ENCODE results near the gene AK1.

Gene AK1

GRCh38 chr9:127899128-127899943, 21.9 kb upstream of the AK1 start, which contains the start of gene ST6GALNAC6:
Gene ST6GALNAC6 (minus strand): TSS chr9:127899603. CDS start chr9:127897981, 1,622 bp downstream.
- Mint-ChIP-seq H3K4me3 (peak within 1 kb of the TSS; percentile 89), H3K27ac (peak within 1 kb of the TSS; percentile 88), H3K4me1 (ENCODE audit: low read depth) (peaks cover 40% of the 10 kb centered on the region), H3K9me3 (ENCODE audit: low read depth) (peaks cover 6% of the 10 kb centered on the region), H3K27me3 (no peaks in the 10 kb centered on the region), H3K36me3 (peaks cover 15% of the 10 kb centered on the region)

DNA sequence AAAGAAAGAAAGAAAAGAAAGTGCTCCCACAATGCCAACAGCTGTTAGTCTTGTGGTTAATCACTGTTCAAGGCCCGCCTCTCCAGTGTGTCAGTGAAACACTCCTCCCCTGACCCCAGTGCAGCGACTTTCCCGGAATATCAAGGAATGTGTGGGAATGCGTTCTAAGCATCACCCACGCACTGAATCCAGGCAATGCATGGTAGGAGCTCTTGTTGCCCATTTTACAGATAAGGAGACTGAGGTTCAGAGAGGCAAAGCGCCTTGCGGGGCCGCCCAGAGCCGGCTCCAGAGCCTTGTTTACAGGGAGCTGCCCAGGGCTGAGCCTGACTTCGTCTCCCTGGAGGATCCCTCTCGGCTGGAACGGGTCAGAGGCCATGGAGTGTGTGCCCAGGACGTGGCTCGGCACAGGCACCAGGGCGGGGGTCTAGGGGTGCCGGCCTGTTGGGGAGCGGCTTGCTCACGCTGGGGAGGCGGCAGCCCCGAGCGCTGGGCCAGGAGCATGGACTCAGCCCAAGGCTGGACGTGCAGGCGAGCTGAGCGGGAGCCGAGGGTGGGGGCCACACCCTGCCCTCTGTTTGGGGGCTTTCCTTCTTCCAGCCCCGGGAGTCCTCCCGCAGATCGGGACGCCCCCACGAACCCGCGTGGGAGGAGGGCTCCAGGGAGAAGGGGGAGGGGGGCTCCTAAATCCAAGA, 21.1 kb upstream of the AK1 start:
- Mint-ChIP-seq H3K4me3 (peak overlapping the region; percentile 88), H3K27ac (peak overlapping the region; percentile 88), H3K4me1 (ENCODE audit: low read depth) (peaks cover 33% of the 10 kb centered on the region), H3K9me3 (ENCODE audit: low read depth) (peaks cover 6% of the 10 kb centered on the region), H3K36me3 (peaks cover 22% of the 10 kb centered on the region), H3K27me3 (no peaks in the 10 kb centered on the region)

DNA sequence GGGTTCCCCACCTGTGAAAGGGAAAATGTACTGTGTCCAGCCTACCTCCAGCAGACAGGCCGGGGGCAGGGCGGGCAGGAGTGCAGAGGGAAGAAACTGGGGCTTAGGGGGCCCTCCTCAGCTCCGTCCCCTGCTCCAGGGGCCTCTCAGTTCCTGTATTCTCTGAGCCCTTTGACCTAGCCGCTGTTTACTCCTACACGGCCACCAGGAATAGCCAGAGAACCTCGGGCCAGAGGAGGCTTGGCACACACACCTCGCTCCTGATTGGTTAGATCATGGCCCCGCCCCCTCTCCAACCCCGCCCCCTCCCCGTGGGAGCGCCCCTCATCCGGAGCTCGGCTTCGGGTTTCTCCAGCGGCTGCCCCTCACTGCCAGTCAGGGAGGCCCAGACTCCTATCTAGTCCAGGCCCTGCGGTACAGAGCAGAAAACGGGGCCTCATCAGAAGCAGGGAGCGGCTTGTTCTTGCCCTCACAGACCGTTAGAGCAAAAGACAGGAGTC, 19.8 kb upstream of the AK1 start:
- peaks cover 6% of the 10 kb centered on the region for H3K9me3 Mint-ChIP-seq (ENCODE audit: low read depth)

DNA sequence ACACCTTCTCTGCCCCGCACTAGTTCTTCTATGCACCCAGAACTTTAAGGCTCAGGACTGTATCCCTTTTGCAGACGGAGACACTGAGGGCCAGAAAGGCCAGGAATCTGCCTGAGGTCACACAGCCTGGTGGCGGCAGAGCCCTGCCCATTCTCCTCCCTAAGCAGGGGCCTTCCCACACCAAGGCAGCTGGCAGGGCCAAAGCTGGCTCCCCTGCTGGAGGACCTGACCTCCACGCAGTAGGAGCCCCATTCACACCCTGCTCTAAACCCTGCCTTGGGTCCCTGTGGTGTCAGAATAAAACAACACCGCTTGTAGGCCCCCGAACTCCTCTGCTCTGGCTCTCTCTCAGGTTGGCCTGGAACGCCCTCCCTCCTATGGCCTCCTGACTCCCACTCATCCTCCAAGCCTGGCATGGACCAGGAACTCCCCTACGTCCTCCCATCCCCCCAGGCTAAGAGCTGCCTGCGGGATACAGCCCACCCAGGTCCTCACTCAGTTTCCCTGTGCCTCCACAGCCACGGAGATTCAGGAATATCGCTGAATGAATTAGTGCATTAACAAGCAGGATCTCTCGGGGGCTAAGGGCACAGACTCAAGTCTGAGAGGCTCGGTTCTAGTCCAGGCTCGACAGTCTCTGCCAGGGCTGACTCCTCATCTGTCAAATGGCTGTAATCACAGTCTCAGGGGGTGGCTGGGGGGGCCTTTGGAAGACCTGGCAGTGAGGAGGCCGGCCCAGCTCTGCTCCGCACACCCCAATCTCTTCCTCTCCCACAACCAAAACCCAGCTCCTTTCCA, 19.1 kb upstream of the AK1 start:
- H3K27ac Mint-ChIP-seq: no peak overlapping the region
- no peak overlapping the region for H3K4me3 Mint-ChIP-seq
- peaks cover 6% of the 10 kb centered on the region for H3K9me3 Mint-ChIP-seq (ENCODE audit: low read depth)
- peaks cover 21% of the 10 kb centered on the region for H3K4me1 Mint-ChIP-seq (ENCODE audit: low read depth)
- H3K36me3 Mint-ChIP-seq: peaks cover 33% of the 10 kb centered on the region
- no peaks in the 10 kb centered on the region for H3K27me3 Mint-ChIP-seq

More for the DNA sequence above, 19.8 kb upstream of the AK1 start:
- Mint-ChIP-seq H3K27ac (no peak overlapping the region), H3K4me3 (peak overlapping the region; percentile 88), H3K27me3 (no peaks in the 10 kb centered on the region), H3K4me1 (ENCODE audit: low read depth) (peaks cover 26% of the 10 kb centered on the region), H3K36me3 (peaks cover 33% of the 10 kb centered on the region)

DNA sequence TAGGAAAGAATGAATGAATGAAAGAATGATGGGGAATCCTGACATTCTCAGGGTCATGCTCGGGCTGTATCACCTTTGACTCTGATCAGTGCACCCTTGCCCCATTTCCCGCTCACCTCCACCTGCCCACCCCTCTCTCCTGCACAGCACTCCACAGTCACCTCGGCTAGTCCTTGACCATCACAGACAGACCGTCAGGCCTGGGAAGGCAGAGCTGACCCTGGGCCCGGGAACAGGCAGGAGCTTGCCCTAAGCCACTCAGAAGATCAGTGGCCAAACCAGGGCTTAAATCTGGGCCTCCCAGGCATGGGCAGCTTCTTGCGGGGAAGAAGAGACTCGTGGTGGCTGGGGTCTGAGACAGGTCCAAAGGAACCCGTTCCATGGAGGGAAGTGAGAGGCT, 18.3 kb upstream of the AK1 start:
- Mint-ChIP-seq H3K4me3 (peak overlapping the region; percentile 49), H3K9me3 (ENCODE audit: low read depth) (peaks cover 6% of the 10 kb centered on the region), H3K36me3 (peaks cover 33% of the 10 kb centered on the region), H3K4me1 (ENCODE audit: low read depth) (peaks cover 20% of the 10 kb centered on the region), H3K27me3 (no peaks in the 10 kb centered on the region), H3K27ac (no peak overlapping the region)

- no peak overlapping the region for H3K27ac Mint-ChIP-seq
- H3K36me3 Mint-ChIP-seq: peaks cover 33% of the 10 kb centered on the region
- peaks cover 6% of the 10 kb centered on the region for H3K9me3 Mint-ChIP-seq (ENCODE audit: low read depth)
- peaks cover 12% of the 10 kb centered on the region for H3K4me1 Mint-ChIP-seq (ENCODE audit: low read depth)
- no peak overlapping the region for H3K4me3 Mint-ChIP-seq
- no peaks in the 10 kb centered on the region for H3K27me3 Mint-ChIP-seq
Observed at GRCh38 chr9:127893392-127893791, 15.9 kb upstream of the AK1 start.

GRCh38 chr9:127892831-127893230, 15.4 kb upstream of the AK1 start:
- peaks cover 33% of the 10 kb centered on the region for H3K36me3 Mint-ChIP-seq
- H3K27me3 Mint-ChIP-seq: no peaks in the 10 kb centered on the region
- peak overlapping the region; percentile 64 for H3K27ac Mint-ChIP-seq
- H3K4me3 Mint-ChIP-seq: no peak overlapping the region
- H3K4me1 Mint-ChIP-seq (ENCODE audit: low read depth): peaks cover 9% of the 10 kb centered on the region
- H3K9me3 Mint-ChIP-seq (ENCODE audit: low read depth): peaks cover 6% of the 10 kb centered on the region

DNA sequence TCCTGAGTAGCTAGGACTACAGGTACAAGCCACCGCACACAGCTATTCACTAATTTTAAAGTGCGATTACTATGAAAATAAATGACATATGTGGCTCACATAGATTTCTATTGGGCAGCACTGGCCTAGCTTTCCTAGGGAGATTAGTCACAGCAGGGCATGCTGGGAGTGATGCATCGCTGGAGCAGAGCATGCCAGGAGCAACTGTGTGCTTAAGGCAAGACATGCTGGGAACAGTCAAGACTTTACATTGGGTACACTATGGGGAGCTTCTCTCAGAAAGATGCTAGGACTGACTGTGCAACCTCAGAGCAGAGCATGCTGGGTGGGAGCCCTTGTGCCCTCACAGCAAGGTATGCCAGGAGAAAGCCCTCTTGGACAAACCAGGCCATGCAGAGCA, 12.6 kb upstream of the AK1 start:
- H3K9me3 Mint-ChIP-seq (ENCODE audit: low read depth): peaks cover 2% of the 10 kb centered on the region
- no peak overlapping the region for H3K4me3 Mint-ChIP-seq
- no peaks in the 10 kb centered on the region for H3K27me3 Mint-ChIP-seq
- H3K36me3 Mint-ChIP-seq: peaks cover 22% of the 10 kb centered on the region
- H3K4me1 Mint-ChIP-seq (ENCODE audit: low read depth): peaks cover 4% of the 10 kb centered on the region
- H3K27ac Mint-ChIP-seq: no peak overlapping the region

DNA sequence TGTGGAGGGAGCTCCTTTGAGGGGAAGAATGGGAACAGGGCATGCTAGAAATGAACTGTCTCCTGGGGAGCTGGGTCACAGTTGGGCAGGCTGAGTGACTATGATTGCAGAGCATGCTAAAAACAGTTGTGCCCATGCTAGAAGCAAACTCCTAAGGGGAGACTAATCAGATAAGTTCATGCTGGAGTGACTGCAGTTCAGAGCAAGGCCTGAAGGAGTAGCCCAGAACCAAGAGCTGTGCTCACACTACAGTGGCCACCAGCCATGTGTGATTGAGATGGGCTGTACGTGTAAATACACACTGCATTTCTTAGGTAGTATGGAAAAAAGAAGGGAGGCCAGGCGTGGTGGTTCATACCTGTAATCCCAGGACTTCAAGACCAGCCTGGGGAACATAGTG, 10.3 kb upstream of the AK1 start:
- Mint-ChIP-seq H3K27me3 (no peaks in the 10 kb centered on the region), H3K4me1 (ENCODE audit: low read depth) (peaks cover 3% of the 10 kb centered on the region), H3K36me3 (peaks cover 5% of the 10 kb centered on the region), H3K9me3 (ENCODE audit: low read depth) (no peaks in the 10 kb centered on the region), H3K27ac (no peak overlapping the region), H3K4me3 (no peak overlapping the region)

DNA sequence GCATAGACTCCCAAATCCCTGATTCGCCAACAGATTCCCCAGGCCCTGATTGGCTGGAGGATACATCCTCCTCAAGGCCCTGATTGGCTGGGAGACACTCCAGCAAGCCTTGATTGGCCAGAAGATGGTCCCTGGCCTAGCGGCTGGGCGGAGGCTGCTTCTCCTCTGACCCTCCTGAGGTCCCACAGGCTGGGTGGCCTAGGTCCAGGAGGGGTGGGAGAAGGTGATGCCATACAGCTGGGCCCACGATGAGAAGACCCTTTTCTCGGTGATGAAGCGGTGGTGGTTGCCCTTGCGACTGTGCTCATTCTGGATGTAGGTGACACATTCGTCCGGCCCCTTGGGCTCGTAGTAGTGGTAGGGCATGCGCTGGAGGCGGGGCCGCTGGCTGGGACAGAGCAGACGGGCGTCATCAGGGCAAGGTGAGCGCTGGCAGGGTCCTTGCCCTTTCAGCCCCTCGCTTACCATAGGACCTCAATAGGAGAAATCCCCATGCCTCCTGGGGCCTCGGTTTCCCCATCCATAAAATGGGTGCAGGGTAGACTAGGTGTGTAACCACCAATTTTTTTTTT, 9.0 kb upstream of the AK1 start:
- H3K36me3 Mint-ChIP-seq: no peaks in the 10 kb centered on the region
- H3K27ac Mint-ChIP-seq: no peak overlapping the region
- H3K27me3 Mint-ChIP-seq: no peaks in the 10 kb centered on the region
- peaks cover 3% of the 10 kb centered on the region for H3K4me1 Mint-ChIP-seq (ENCODE audit: low read depth)
- no peak overlapping the region for H3K4me3 Mint-ChIP-seq
- no peaks in the 10 kb centered on the region for H3K9me3 Mint-ChIP-seq (ENCODE audit: low read depth)

DNA sequence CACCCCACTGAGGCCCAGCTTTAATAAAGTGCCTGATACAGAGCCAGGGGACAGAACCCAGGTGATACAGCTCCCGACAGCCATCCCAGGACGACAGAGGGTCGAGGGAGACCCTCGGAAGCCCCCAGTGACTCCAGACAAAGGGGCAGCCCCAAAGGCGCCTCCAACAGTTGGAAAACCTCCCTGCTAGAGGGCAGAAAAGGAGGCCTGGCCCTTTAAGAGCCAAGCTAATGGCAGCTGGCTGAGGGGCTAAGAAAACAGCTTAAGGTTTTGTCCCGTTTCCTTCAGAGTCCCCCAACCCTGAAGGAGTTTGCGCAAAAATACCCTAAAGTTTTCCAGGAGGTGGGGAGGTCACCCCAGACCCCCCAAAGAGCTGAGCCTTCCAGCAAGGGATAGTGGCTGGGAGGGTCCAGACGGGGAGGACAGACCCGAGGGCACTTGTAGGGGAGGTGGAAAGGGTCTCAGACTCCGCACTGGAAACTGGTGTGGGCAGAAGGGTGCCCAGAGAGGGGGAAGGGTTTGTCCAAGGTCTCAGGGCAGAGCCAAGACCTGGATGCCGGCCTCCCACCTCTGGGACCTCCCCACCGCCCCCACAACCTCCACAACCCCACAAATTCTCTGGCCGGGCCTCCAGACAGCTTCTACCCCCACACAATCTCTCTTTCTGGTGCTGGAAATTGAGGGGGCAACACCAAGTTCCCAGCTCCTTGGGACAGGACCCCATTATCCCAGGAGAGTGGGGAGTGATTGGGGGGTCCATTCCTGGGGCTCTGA, 8.2 kb upstream of the AK1 start:
- no peak overlapping the region for H3K27ac Mint-ChIP-seq
- H3K36me3 Mint-ChIP-seq: no peaks in the 10 kb centered on the region
- H3K27me3 Mint-ChIP-seq: no peaks in the 10 kb centered on the region
- peaks cover 1% of the 10 kb centered on the region for H3K4me1 Mint-ChIP-seq (ENCODE audit: low read depth)
- H3K9me3 Mint-ChIP-seq (ENCODE audit: low read depth): no peaks in the 10 kb centered on the region
- H3K4me3 Mint-ChIP-seq: no peak overlapping the region

DNA sequence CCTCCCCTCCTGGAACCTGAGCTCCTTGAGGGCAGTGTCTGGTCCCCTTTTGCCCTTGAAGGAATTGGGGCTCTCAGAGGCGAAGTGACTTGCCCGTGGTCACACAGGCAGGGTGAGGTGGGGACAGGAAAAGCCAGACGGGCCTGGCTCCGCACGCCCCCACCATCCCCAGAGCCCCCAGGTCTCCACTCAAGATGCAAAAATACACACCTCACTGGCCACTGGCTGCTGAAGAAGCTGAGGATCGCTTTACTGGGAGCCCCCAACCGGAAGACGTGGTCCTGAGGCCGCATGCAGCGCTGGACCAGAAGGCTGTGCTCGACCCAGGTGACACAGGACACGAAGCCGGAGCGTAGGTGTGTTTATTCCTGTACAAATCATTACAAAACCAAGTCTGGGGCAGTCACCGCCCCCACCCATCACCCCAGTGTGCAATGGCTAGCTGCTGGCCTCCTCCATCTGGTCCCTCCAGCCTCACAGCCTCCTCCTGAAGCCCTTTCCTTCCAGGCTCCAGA, 7.6 kb upstream of the AK1 start:
- Mint-ChIP-seq H3K4me1 (ENCODE audit: low read depth) (peaks cover 1% of the 10 kb centered on the region), H3K27ac (no peak overlapping the region), H3K4me3 (no peak overlapping the region), H3K9me3 (ENCODE audit: low read depth) (no peaks in the 10 kb centered on the region), H3K27me3 (no peaks in the 10 kb centered on the region), H3K36me3 (no peaks in the 10 kb centered on the region)

DNA sequence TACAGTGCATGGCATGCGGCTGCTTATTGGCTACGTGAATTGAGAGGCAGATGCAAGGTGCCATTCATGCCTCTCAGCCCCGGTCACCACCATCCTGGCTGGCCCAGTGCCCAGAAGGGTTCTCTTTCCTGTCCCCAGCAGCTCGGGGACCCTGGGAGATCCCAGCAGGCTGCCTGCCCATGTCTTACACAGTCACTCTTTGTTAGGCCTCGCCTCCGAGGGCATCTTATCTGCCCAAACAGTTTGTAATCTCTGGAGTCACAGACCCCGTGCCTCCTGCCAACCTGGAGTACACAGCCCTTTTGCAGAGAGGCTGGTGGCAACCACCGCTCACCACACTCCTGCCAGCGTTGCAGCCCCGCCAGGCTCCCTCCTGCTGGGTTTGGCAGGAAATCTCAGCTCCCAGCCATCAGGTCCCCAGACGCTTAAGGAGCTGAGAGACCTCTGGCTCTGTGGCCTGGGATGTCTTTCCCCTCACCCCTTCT, 7.0 kb upstream of the AK1 start:
- Mint-ChIP-seq H3K4me1 (ENCODE audit: low read depth) (peaks cover 1% of the 10 kb centered on the region), H3K27me3 (no peaks in the 10 kb centered on the region), H3K36me3 (no peaks in the 10 kb centered on the region), H3K27ac (no peak overlapping the region), H3K9me3 (ENCODE audit: low read depth) (no peaks in the 10 kb centered on the region), H3K4me3 (no peak overlapping the region)

GRCh38 chr9:127883959-127884358, 6.5 kb upstream of the AK1 start:
- no peak overlapping the region for H3K4me3 Mint-ChIP-seq
- no peaks in the 10 kb centered on the region for H3K27me3 Mint-ChIP-seq
- H3K9me3 Mint-ChIP-seq (ENCODE audit: low read depth): no peaks in the 10 kb centered on the region
- H3K4me1 Mint-ChIP-seq (ENCODE audit: low read depth): peaks cover 1% of the 10 kb centered on the region
- H3K27ac Mint-ChIP-seq: no peak overlapping the region
- H3K36me3 Mint-ChIP-seq: no peaks in the 10 kb centered on the region

Data from activated naive CD8-positive, alpha-beta T cell (primary cell).